ENCODE data around the gene GRIK1.

DNA sequence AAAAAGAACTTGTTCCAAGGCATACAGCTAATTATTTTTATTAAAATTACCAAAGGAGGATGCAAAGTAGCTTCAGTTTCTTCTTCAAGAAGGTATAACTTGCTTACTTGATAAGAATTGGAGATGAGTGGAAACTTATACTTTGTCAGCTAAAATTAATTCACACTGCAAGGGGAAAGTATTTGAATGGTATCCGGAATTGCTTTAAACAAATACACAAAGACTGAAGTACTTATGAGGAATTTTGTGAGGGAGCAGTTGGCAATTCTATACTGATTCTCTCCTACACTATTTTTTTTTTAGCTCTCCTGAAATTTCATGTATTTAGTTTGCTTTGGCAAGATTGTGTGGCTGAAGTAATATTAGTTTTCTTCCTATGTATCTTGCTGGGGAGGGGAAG, 39.2 kb upstream of the GRIK1 start:
- TF ChIP-seq, protein P1, sequence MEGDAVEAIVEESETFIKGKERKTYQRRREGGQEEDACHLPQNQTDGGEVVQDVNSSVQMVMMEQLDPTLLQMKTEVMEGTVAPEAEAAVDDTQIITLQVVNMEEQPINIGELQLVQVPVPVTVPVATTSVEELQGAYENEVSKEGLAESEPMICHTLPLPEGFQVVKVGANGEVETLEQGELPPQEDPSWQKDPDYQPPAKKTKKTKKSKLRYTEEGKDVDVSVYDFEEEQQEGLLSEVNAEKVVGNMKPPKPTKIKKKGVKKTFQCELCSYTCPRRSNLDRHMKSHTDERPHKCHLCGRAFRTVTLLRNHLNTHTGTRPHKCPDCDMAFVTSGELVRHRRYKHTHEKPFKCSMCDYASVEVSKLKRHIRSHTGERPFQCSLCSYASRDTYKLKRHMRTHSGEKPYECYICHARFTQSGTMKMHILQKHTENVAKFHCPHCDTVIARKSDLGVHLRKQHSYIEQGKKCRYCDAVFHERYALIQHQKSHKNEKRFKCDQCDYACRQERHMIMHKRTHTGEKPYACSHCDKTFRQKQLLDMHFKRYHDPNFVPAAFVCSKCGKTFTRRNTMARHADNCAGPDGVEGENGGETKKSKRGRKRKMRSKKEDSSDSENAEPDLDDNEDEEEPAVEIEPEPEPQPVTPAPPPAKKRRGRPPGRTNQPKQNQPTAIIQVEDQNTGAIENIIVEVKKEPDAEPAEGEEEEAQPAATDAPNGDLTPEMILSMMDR (IDR thresholded peaks at IDR 0.05) = no peak
- no peak for TF ChIP-seq POLR2A (IDR thresholded peaks at IDR 0.05)

All from thyroid gland (tissue), 4 donors.